Endothelial cell of umbilical vein (primary cell): Measurements from ENCODE around the gene SPAG9. TPM values are rescaled to one million over a fixed set of nuclear protein-coding genes. Genes with fewer than 3 reads are reported as not detected.

Experiments used
- BruUV-seq: library from RNA; stranded (reverse); fragments of 400-500 nt; replicated peaks from 2 replicates; lab custom pipeline; 2021; lab: Mats Ljungman, UMichigan
- CTCF ChIA-PET: fragments of 300-600, 350-600 bp; sonication (Branson Sonifier 250); formaldehyde crosslinking; loops from one replicate; lab custom pipeline; 2021; ENCODE audit warnings: antibody characterized with exemption, inconsistent platforms; lab: Charles Lee
- POLR2A ChIA-PET: fragments of 300-600, 350-600 bp; sonication (Branson Sonifier 250); formaldehyde crosslinking; loops from one replicate; lab custom pipeline; 2021; ENCODE audit warnings: antibody characterized with exemption, inconsistent platforms; lab: Charles Lee
- DNase-seq: peaks from one replicate; pipeline ENCODE4 v3.0.0-alpha.2; 2011; ENCODE audit warnings: low read depth, low spot score
- FAIRE-seq: peaks from 2 replicates; lab custom pipeline; 2011; peaks lifted over from hg19 to GRCh38; lab: Jason Lieb, UNC
- H2AFZ ChIP-seq: 2 replicates; pipeline ENCODE4 v1.6.0; 2012; ENCODE audit warnings: low read depth, low read length, control low read depth, inconsistent platforms
- H3K27ac ChIP-seq: 2 replicates; pipeline ENCODE4 v1.5.1; 2011; ENCODE audit warnings: low read depth, mild to moderate bottlenecking, control low read depth, low read length, moderate library complexity; ENCODE audit not compliant: insufficient read depth
- H3K27me3 ChIP-seq, 2 experiments: 2 replicates each; pipeline versions ENCODE4 v1.6.0 to v1.6.1; 2011; ENCODE audit warnings: low read length in 2 of 2, mixed read lengths in 1 of 2; ENCODE audit not compliant: control insufficient read depth in 2 of 2, insufficient read depth in 2 of 2
- H3K36me3 ChIP-seq, 2 experiments: 2 replicates in 1 of 2; 3 replicates in 1 of 2; pipeline ENCODE4 v1.5.1; 2011; ENCODE audit warnings: low read length in 2 of 2, mild to moderate bottlenecking in 1 of 2, moderate library complexity in 1 of 2; ENCODE audit not compliant: control insufficient read depth in 2 of 2, insufficient read depth in 2 of 2; ENCODE audit errors: extremely low read depth in 1 of 2
- H3K4me1 ChIP-seq: 3 replicates; pipeline ENCODE4 v1.5.1; 2011; ENCODE audit warnings: mild to moderate bottlenecking, low read length; ENCODE audit not compliant: control insufficient read depth, insufficient read depth; ENCODE audit errors: extremely low read depth
- H3K4me2 ChIP-seq: 2 replicates; pipeline ENCODE4 v1.6.1; 2011; ENCODE audit warnings: low read length, control low read depth, mixed read lengths; ENCODE audit not compliant: insufficient read depth
- H3K4me3 ChIP-seq, 3 experiments: fragments of 200-600 bp in 1 of 3; sonication (generic), shearing (Covaris generic) in 1 of 3; replicated peaks in 1 of 3; 2 replicates each; pipeline ENCODE4 v1.5.1; 2011 to 2016; ENCODE audit warnings: control low read depth in 3 of 3, low read length in 3 of 3, mild to moderate bottlenecking in 2 of 3, inconsistent platforms in 1 of 3, low read depth in 1 of 3, moderate library complexity in 1 of 3; ENCODE audit not compliant: insufficient read depth in 1 of 3
- H3K79me2 ChIP-seq: 2 replicates; pipeline ENCODE4 v1.6.0; 2012; ENCODE audit warnings: low read length, inconsistent platforms; ENCODE audit not compliant: control insufficient read depth, insufficient read depth
- H3K9ac ChIP-seq: replicated peaks from 2 replicates; pipeline ENCODE3; 2011; ENCODE audit warnings: low read length, control low read depth; ENCODE audit not compliant: insufficient read depth; ENCODE audit errors: extremely low read depth
- H3K9me1 ChIP-seq: replicated peaks from 3 replicates; pipeline ENCODE4 v1.6.0; 2011; ENCODE audit warnings: mild to moderate bottlenecking, low read length; ENCODE audit not compliant: control insufficient read depth, insufficient read depth; ENCODE audit errors: extremely low read depth
- H3K9me3 ChIP-seq: replicated peaks from 2 replicates; pipeline ENCODE4 v1.5.1; 2012; ENCODE audit warnings: low read length, inconsistent platforms; ENCODE audit not compliant: control insufficient read depth, insufficient read depth
- H4K20me1 ChIP-seq: replicated peaks from 2 replicates; pipeline ENCODE3; 2011; ENCODE audit warnings: mild to moderate bottlenecking, low read length; ENCODE audit not compliant: control insufficient read depth, insufficient read depth; ENCODE audit errors: extremely low read depth
- CTCF ChIP-seq, 2 donors: IDR thresholded peaks; 1 replicate in 1 of 2; 2 replicates in 1 of 2; pipeline ENCODE4 v1.5.1; 2011; ENCODE audit warnings: low read length in 2 of 2, mild to moderate bottlenecking in 2 of 2, moderate library complexity in 2 of 2, control low read depth in 1 of 2, inconsistent platforms in 1 of 2, low read depth in 1 of 2; ENCODE audit not compliant: insufficient read depth in 1 of 2; ENCODE audit errors: extremely low read depth in 1 of 2
- EZH2 ChIP-seq: IDR thresholded peaks from 2 replicates; pipeline ENCODE4 v1.6.1; 2012; ENCODE audit warnings: borderline replicate concordance, low read depth, mild to moderate bottlenecking, moderate library complexity, low read length, inconsistent platforms; ENCODE audit not compliant: severe bottlenecking
- FOS ChIP-seq: IDR thresholded peaks from 2 replicates; pipeline ENCODE4 v1.6.1; 2011; ENCODE audit warnings: mild to moderate bottlenecking, low read length, moderate library complexity, borderline replicate concordance; ENCODE audit not compliant: insufficient read depth
- GATA2 ChIP-seq: IDR thresholded peaks from 2 replicates; pipeline ENCODE4 v1.7.0; 2011; ENCODE audit warnings: low read depth, mild to moderate bottlenecking, moderate library complexity, mixed read lengths, low read length; ENCODE audit not compliant: insufficient read length, insufficient read depth
- JUN ChIP-seq: IDR thresholded peaks from 2 replicates; pipeline ENCODE4 v1.6.1; 2011; ENCODE audit warnings: borderline replicate concordance, low read depth; ENCODE audit not compliant: insufficient read length, insufficient read depth
- MAX ChIP-seq: IDR thresholded peaks from 2 replicates; pipeline ENCODE4 v1.6.1; 2011; ENCODE audit not compliant: insufficient read depth, insufficient read length
- MYC ChIP-seq: IDR thresholded peaks from one replicate; pipeline ENCODE4 v1.6.1; 2011; ENCODE audit warnings: mild to moderate bottlenecking, low read depth, low read length
- POLR2A ChIP-seq: IDR thresholded peaks from 2 replicates; pipeline ENCODE4 v1.6.1; 2012; ENCODE audit warnings: low read depth, mild to moderate bottlenecking, control low read depth, low read length
- POLR2AphosphoS5 ChIP-seq: IDR thresholded peaks from 2 replicates; pipeline ENCODE4 v1.6.1; 2012; ENCODE audit warnings: low read depth, mild to moderate bottlenecking, control low read depth, low read length, moderate library complexity; ENCODE audit not compliant: insufficient read depth
- dilution Hi-C: fragments of 300-500 bp; cut with MboI; formaldehyde crosslinking; loops from one replicate; pipeline ENCODE4 v1.15.0; 2019; ENCODE audit warnings: low sequenced_read_pairs; ENCODE audit not compliant: extremely low pct_ligation_motif_present
- intact Hi-C: fragments of 100-400 bp; cut with micrococcal nuclease; formaldehyde crosslinking; loops from one replicate; pipeline ENCODE4 v1.10.0; 2022
- polyA plus RNA-seq, 4 experiments: library from polyadenylated mRNA; depleted of rRNA in 3 of 4; stranded (reverse) in 3 of 4; unstranded in 1 of 4; fragments of >200 nt; gene quantifications; 2 replicates each; pipeline versions ENCODE4 v1.2.1 to v1.2.3, GENCODE V29; 2011 to 2012; ENCODE audit warnings: missing spikeins in 1 of 4
- total RNA-seq: library from RNA; stranded (reverse); gene quantifications from 2 replicates; pipeline ENCODE4 v1.2.3, GENCODE V29; 2021

SPAG9 gene
- total and polyA plus RNA-seq, 2 donors (not counting 3 experiments of a cell fraction or from before 2014, with no cell fraction given) = 16.5 to 75.0 TPM

- peak; percentile 76 to 87 for TF ChIP-seq CTCF (IDR thresholded peaks at IDR 0.05; ENCODE audit: extremely low read depth in 1 of 2, insufficient read depth in 1 of 2, low read depth in 1 of 2, low read length in 2 of 2)
- TF ChIP-seq MYC = no peak
- Histone ChIP-seq H3K27ac (no peak overlapping the region), H3K4me3 (no peak overlapping the region), H3K9ac (no peak overlapping the region), H3K36me3 (no peaks in the 10 kb centered on the region), H3K27me3 (no peaks in the 10 kb centered on the region), H3K9me3 (no peaks in the 10 kb centered on the region), H3K9me1 (no peaks in the 10 kb centered on the region), H3K4me2 (no peak overlapping the region), H2AFZ (no peak overlapping the region), H4K20me1 (no peaks in the 10 kb centered on the region), H3K4me1 (peaks cover 7% of the 10 kb centered on the region), H3K79me2 (no peaks in the 10 kb centered on the region)
- POLR2A ChIA-PET = interaction anchor here (0.7 to 1.0 kb wide), 2 partner anchors 91 to 92 kb away, joined by 3 to 4 read pairs; partner anchors contain the start of gene TOB1
- no TSS peak for BruUV-seq
- CTCF ChIA-PET = interaction anchor here (0.6 to 12.5 kb wide), 28 partner anchors 9 to 196 kb away, joined by 3 to 343 read pairs (median 4); partner anchors contain the start of gene TOB1
- FAIRE-seq (peak; percentile 75), DNase-seq (peak; percentile 44)
- dilution Hi-C loops = no loop called here
- intact Hi-C loops = loop anchor here (1.0 to 5.0 kb wide), 4 partner anchors 91 to 410 kb away; partner anchors contain the start of genes SPATA20 and TOB1
These were observed 163.7 kb downstream of the SPAG9 start for GRCh38 chr17:50956750-50957523.

GRCh38 chr17:50956409-50956749 is 164.3 kb downstream of the SPAG9 start:
- no peak overlapping the region for H3K9ac ChIP-seq
- H3K4me3 ChIP-seq = no peak overlapping the region
- no peaks in the 10 kb centered on the region for H3K27me3 ChIP-seq
- no peaks in the 10 kb centered on the region for H3K36me3 ChIP-seq
- no peak for FAIRE-seq
- no peak for DNase-seq
- H2AFZ ChIP-seq = no peak overlapping the region
- dilution Hi-C loops = no loop called here
- H3K4me1 ChIP-seq = peaks cover 7% of the 10 kb centered on the region
- CTCF ChIA-PET = interaction anchor here (0.7 to 12.5 kb wide), 23 partner anchors 9 to 194 kb away, joined by 3 to 343 read pairs (median 4); partner anchors contain the start of gene TOB1
- intact Hi-C loops = loop anchor here (1.0 to 5.0 kb wide), 4 partner anchors 90 to 409 kb away; partner anchors contain the start of genes SPATA20 and TOB1
- no peaks in the 10 kb centered on the region for H4K20me1 ChIP-seq
- TF ChIP-seq JUN (no peak), POLR2A (no peak), MYC (no peak), MAX (no peak), GATA2 (no peak), EZH2 (no peak), POLR2AphosphoS5 (no peak), FOS (no peak), CTCF (IDR thresholded peaks at IDR 0.05; ENCODE audit: extremely low read depth in 1 of 2, insufficient read depth in 1 of 2, low read depth in 1 of 2, low read length in 2 of 2) (no peak)
- H3K4me2 ChIP-seq = no peak overlapping the region
- H3K79me2 ChIP-seq = no peaks in the 10 kb centered on the region
- no TSS peak for BruUV-seq
- no peaks in the 10 kb centered on the region for H3K9me3 ChIP-seq
- no peaks in the 10 kb centered on the region for H3K9me1 ChIP-seq
- POLR2A ChIA-PET = interaction anchor here (1.0 kb wide), 1 partner anchor 91 kb away, joined by 3 read pairs; no protein-coding TSS in a partner anchor
- no peak overlapping the region for H3K27ac ChIP-seq
